Vagina (tissue), 2 donors: ENCODE results near the gene VWA5B2. TPM values are rescaled to one million over a fixed set of nuclear protein-coding genes. Genes with fewer than 3 reads are reported as not detected.

Experiments used
- DNase-seq, 2 donors: peaks; one replicate each; pipeline ENCODE4 v3.0.0-alpha.2; 2017; ENCODE audit errors: extremely low spot score in 2 of 2
- H3K27ac ChIP-seq: fragments of 200-600 bp; sonication (generic); one replicate; pipeline ENCODE4 v1.5.1; 2019
- H3K27me3 ChIP-seq: fragments of 200-600 bp; sonication (generic); one replicate; pipeline ENCODE4 v1.5.1; 2019
- H3K36me3 ChIP-seq, 2 donors: fragments of 200-600 bp; sonication (generic); one replicate each; pipeline ENCODE4 v1.5.1; 2017 to 2019
- H3K4me1 ChIP-seq: fragments of 200-600 bp; sonication (generic); one replicate; pipeline ENCODE4 v1.5.1; 2019
- H3K4me3 ChIP-seq, 2 donors: fragments of 200-600 bp; sonication (generic); 1 replicate in 1 of 2; 2 replicates in 1 of 2; pipeline ENCODE4 v1.5.1; 2016 to 2019
- H3K9me3 ChIP-seq: fragments of 200-600 bp; sonication (generic); one replicate; pipeline ENCODE4 v1.5.1; 2019
- CTCF ChIP-seq, 3 experiments: fragments of 450-650 bp in 2 of 3; fragments of 200-600 bp in 1 of 3; sonication (generic) in 1 of 3; IDR thresholded peaks; one replicate each; pipeline ENCODE4 v1.5.1; 2017 to 2019; ENCODE audit warnings: antibody characterized with exemption in 3 of 3, mild to moderate bottlenecking in 2 of 3, moderate library complexity in 2 of 3
- POLR2A ChIP-seq, 2 donors: fragments of 450-650 bp; IDR thresholded peaks; one replicate each; pipeline ENCODE4 v1.6.1; 2017; ENCODE audit warnings: antibody characterized with exemption in 2 of 2, mild to moderate bottlenecking in 2 of 2, moderate library complexity in 2 of 2
- POLR2AphosphoS5 ChIP-seq, 2 donors: sonication (generic); formaldehyde crosslinking; IDR thresholded peaks; one replicate each; pipeline ENCODE4 v1.9.0; 2017; ENCODE audit warnings: antibody characterized with exemption in 2 of 2, mild to moderate bottlenecking in 2 of 2, low read depth in 1 of 2; ENCODE audit not compliant: insufficient read depth in 1 of 2
- intact Hi-C: fragments of 100-400 bp; cut with DNase I; formaldehyde crosslinking; loops from one replicate; pipeline ENCODE4 v1.15.1; 2023
- total RNA-seq: library from RNA; depleted of rRNA; stranded (reverse); fragments of >200 nt; gene quantifications from one replicate; pipeline ENCODE4 v1.2.3, GENCODE V29; 2016

Gene VWA5B2
- total RNA-seq, 1 donor from 2014 or later, result 0.98 TPM

- Histone ChIP-seq H3K4me1 (peaks cover 33% of the 10 kb centered on the region), H3K36me3 (peaks cover 0 to 58% of the 10 kb centered on the region in 2 donors), H3K27ac (no peak overlapping the region), H3K9me3 (no peaks in the 10 kb centered on the region), H3K27me3 (no peaks in the 10 kb centered on the region), H3K4me3 (no peak overlapping the region)
- intact Hi-C loops, result loop anchor here (5.0 to 10.0 kb wide), 2 partner anchors 51 to 147 kb away; partner anchors contain the start of genes EIF2B5 and FAM131A
- TF ChIP-seq POLR2AphosphoS5 (IDR thresholded peaks at IDR 0.05; ENCODE audit: insufficient read depth in 1 of 2, low read depth in 1 of 2) (no peak), CTCF (IDR thresholded peaks at IDR 0.05) (no peak), POLR2A (IDR thresholded peaks at IDR 0.05) (no peak)
- DNase-seq, result peak in 1 of 2 donors; percentile 72
These were observed 41.3 kb upstream of the VWA5B2 start for GRCh38 chr3:184188080-184188479.

GRCh38 chr3:184189421-184189820 is 40.0 kb upstream of the VWA5B2 start:
- intact Hi-C loops, result loop anchor here (5.0 to 10.0 kb wide), 2 partner anchors 52 to 145 kb away; partner anchors contain the start of genes EIF2B5 and FAM131A
- TF ChIP-seq POLR2A (IDR thresholded peaks at IDR 0.05), result no peak
- no peak for TF ChIP-seq POLR2AphosphoS5 (IDR thresholded peaks at IDR 0.05; ENCODE audit: insufficient read depth in 1 of 2, low read depth in 1 of 2)
- no peak for TF ChIP-seq CTCF (IDR thresholded peaks at IDR 0.05)
- Histone ChIP-seq H3K36me3 (peaks cover 0 to 60% of the 10 kb centered on the region in 2 donors), H3K4me3 (no peak overlapping the region), H3K27me3 (no peaks in the 10 kb centered on the region), H3K9me3 (no peaks in the 10 kb centered on the region), H3K4me1 (peaks cover 33% of the 10 kb centered on the region), H3K27ac (no peak overlapping the region)
- DNase-seq, result no peak

- TF ChIP-seq POLR2A (IDR thresholded peaks at IDR 0.05), result no peak
- TF ChIP-seq CTCF (IDR thresholded peaks at IDR 0.05), result no peak
- no peak for DNase-seq
- Histone ChIP-seq H3K4me1 (peaks cover 11% of the 10 kb centered on the region), H3K4me3 (no peak overlapping the region), H3K9me3 (no peaks in the 10 kb centered on the region), H3K36me3 (peaks cover 0 to 73% of the 10 kb centered on the region in 2 donors), H3K27me3 (no peaks in the 10 kb centered on the region), H3K27ac (no peak overlapping the region)
- intact Hi-C loops, result no loop called here
These were observed 36.5 kb upstream of the VWA5B2 start for GRCh38 chr3:184192889-184193288.

- no peaks in the 10 kb centered on the region for H3K9me3 ChIP-seq
- DNase-seq, result no peak
- no peaks in the 10 kb centered on the region for H3K4me1 ChIP-seq
- peaks cover 0 to 67% of the 10 kb centered on the region in 2 donors for H3K36me3 ChIP-seq
- intact Hi-C loops, result no loop called here
- H3K27me3 ChIP-seq, result no peaks in the 10 kb centered on the region
- H3K4me3 ChIP-seq, result no peak overlapping the region
- H3K27ac ChIP-seq, result no peak overlapping the region
- TF ChIP-seq CTCF (IDR thresholded peaks at IDR 0.05), result no peak
- no peak for TF ChIP-seq POLR2AphosphoS5 (IDR thresholded peaks at IDR 0.05; ENCODE audit: insufficient read depth in 1 of 2, low read depth in 1 of 2)
- no peak for TF ChIP-seq POLR2A (IDR thresholded peaks at IDR 0.05)
These were observed 35.3 kb upstream of the VWA5B2 start for GRCh38 chr3:184193991-184194539.

GRCh38 chr3:184196536-184196935 is 32.8 kb upstream of the VWA5B2 start:
- Histone ChIP-seq H3K36me3 (peaks cover 0 to 42% of the 10 kb centered on the region in 2 donors), H3K4me1 (no peaks in the 10 kb centered on the region), H3K9me3 (no peaks in the 10 kb centered on the region), H3K4me3 (no peak overlapping the region), H3K27ac (no peak overlapping the region), H3K27me3 (no peaks in the 10 kb centered on the region)
- TF ChIP-seq POLR2AphosphoS5 (IDR thresholded peaks at IDR 0.05; ENCODE audit: insufficient read depth in 1 of 2, low read depth in 1 of 2) (no peak), POLR2A (IDR thresholded peaks at IDR 0.05) (no peak), CTCF (IDR thresholded peaks at IDR 0.05) (no peak)
- no peak for DNase-seq
- intact Hi-C loops, result no loop called here
